ENCODE data around the gene CBARP.
A peak's percentile ranks its signal among the peaks of the same experiment; 100 is the strongest.

The CBARP gene

DNA sequence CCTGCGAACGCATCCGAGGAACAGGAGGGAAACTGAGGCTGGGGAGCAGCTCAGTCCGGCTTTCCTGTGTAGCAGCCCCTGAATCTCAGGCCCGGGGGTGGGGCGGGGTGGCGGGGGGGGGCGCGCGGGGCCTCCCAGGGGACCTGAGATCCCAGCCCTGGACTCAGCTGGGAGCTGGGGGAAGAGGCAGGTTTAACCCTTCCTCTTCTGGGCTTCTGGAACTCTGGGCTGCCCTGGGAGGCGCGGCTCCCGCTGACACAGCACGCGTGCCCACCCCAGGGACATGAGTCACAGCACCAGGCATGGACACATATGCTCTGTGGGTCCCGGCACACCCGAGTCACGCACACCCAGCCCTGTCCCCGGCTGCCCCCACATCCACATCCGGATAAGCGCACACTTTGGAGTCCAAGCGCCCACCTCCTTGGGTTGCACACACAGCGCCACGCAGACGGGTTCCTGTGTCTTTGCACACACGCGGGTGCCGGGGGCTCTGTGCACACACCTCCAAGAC lies 27.9 kb upstream of the CBARP start:
- Mint-ChIP-seq H3K9me3 (no peaks in the 10 kb centered on the region), H3K27me3 (no peaks in the 10 kb centered on the region), H3K27ac (peak overlapping the region in 1 of 2 donors; percentile 68), H3K36me3 (ENCODE audit: insufficient read depth) (peaks cover 56% of the 10 kb centered on the region), H3K4me1 (ENCODE audit: low read depth in 2 of 2) (peaks cover 54 to 56% of the 10 kb centered on the region in 2 donors), H3K4me3 (peak overlapping the region; percentile 77 to 82)
- DNase-seq: peak; percentile 41 to 46 (median 45)
- ATAC-seq (replicated peaks): peak; percentile 1

DNA sequence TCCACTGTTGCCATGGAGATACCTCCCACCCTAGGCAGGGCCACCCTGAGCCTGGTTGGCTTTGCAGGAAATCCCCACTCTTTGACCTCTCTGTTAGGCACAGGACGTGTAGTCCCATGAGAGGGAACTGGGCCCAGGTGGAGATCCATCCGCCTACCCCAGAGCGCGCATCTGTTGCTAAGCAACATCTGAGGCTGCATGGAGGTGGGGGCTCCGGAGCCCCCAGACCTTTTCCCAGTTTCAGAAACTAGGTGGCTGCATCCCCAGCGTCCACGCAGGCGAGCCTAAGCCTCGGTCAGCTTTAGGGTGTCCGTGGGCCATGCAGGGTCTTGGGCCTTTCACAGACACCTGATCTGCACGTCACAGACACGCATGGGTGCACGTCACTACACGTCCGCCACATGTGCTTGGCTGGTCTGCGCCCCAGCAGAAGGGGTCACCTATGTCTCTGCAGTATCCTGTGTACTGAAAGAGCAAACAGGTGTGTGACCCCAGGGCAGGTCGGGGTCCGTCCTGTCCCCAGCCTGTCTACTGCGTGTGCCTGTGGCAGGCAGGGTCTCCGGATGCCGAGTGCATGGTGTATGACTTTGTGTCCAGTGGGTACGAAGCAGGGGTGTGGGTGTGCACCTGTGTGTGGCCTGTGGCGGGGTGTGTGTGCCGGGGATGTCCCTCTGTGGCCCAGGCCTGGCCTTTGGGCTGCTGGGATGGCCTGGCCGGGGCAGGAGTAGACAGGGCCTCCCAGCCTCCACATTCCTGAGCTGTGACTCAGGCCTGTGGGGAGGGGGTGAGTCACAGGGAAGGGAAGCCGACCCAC lies 27.2 kb upstream of the CBARP start:
- Mint-ChIP-seq H3K4me1 (ENCODE audit: low read depth in 2 of 2) (peaks cover 49 to 50% of the 10 kb centered on the region in 2 donors), H3K9me3 (no peaks in the 10 kb centered on the region), H3K36me3 (ENCODE audit: insufficient read depth) (peaks cover 56% of the 10 kb centered on the region), H3K27me3 (no peaks in the 10 kb centered on the region), H3K27ac (peak overlapping the region in 1 of 2 donors; percentile 68), H3K4me3 (peak overlapping the region; percentile 68 to 77)
- ATAC-seq (replicated peaks) (no peak), DNase-seq (no peak)

DNA sequence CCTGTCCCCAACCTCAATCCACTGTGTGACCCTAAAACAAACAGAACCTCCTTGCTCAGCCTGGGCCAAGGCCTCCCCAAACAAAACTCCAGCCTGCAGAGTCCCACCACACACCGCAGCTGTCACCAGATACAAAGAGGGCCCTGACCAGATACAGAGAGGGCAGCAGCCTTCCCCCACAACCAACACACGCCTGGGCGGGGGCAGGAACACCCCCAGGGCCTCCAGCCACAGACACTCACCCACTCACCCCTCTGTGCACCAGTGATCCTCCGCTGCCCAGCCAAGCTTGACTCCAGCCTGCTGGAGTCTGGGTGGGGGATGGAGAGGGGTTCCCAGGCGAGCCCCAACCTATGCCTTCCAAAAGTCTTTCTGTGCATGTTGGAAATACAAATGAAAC lies 25.4 kb upstream of the CBARP start:
- Mint-ChIP-seq H3K36me3 (ENCODE audit: insufficient read depth) (peaks cover 56% of the 10 kb centered on the region), H3K27me3 (no peaks in the 10 kb centered on the region), H3K4me1 (ENCODE audit: low read depth in 2 of 2) (peaks cover 47 to 53% of the 10 kb centered on the region in 2 donors), H3K27ac (peak overlapping the region; percentile 67 to 72), H3K9me3 (no peaks in the 10 kb centered on the region), H3K4me3 (peak overlapping the region; percentile 68 to 73)
- DNase-seq (no peak), ATAC-seq (replicated peaks) (no peak)

DNA sequence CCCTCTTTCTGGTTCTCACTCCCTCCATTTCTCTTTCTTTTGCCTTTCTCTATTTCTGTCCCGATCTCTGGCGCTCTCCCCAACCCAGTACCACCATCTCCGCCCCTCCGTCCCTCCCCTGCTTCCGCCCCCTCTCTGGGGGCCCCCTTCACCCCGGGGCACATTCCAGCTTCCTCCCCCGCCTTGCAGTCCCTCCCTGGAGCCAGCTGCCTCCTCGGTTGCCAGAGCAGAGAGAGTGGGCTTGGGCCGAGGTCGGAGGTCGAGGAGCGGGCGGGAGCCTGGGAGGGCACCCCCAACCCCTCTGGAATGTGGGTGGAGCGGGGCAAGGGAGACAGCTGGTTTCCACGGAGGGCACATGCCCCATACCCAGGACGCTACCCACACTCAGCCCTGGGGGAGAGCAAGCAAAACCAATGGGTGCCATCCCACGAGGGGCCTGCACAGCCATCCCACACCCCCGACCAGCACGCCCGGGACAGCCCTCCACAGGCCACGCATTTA lies 24.9 kb upstream of the CBARP start:
- ATAC-seq (replicated peaks): no peak
- Mint-ChIP-seq H3K9me3 (no peaks in the 10 kb centered on the region), H3K27me3 (no peaks in the 10 kb centered on the region), H3K36me3 (ENCODE audit: insufficient read depth) (peaks cover 56% of the 10 kb centered on the region), H3K4me1 (ENCODE audit: low read depth in 2 of 2) (peaks cover 46 to 55% of the 10 kb centered on the region in 2 donors), H3K4me3 (peak overlapping the region; percentile 68 to 73), H3K27ac (peak overlapping the region; percentile 67 to 72)
- DNase-seq: no peak

DNA sequence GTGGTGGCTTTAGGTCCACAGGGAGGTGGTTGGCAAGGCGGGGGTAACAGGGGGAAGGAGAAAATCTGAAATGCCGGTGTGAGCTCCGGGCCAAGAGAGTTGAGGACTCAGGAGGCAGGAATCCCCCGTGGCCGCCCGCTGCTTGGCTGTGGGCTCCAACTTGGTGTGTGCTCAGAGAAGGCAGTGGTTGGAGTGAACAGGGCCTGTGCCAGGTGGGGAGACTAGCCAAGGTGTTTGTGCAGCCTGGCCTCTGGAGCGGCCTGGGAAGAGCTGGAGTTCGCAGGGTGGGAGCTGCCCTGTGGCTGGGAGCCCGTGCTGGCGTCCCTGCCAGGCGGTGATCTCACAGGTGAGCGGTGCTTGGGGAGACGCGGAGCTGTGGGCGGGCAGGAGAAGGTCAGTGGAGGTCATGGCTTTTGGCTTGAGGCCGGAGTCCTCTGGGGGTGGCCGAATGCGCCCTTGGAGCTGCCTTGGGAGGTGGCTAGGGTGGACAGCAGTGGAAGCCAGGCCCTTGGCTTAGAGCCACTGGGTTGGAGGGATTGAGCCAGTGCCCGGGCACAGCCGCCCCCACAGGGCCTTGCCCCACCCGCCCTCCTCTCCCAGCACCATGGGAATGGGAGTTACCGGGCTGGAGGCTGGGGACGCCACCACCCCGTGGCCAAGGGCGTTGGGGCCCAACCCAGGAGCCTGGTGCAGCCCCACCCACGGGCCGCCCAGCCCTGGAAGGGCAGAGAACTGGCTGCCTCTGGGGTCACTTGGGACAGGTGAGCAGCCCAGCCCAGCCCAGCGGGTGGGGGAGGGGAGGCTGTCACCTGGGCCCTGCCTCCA lies 24.2 kb upstream of the CBARP start:
- peak overlapping the region; percentile 89 to 94 for H3K4me3 Mint-ChIP-seq
- peak; percentile 43 to 52 (median 49) for DNase-seq
- peak overlapping the region; percentile 98 to 99 for H3K27ac Mint-ChIP-seq
- H3K36me3 Mint-ChIP-seq (ENCODE audit: insufficient read depth): peaks cover 57% of the 10 kb centered on the region
- ATAC-seq (replicated peaks): peak; percentile 1
- H3K4me1 Mint-ChIP-seq (ENCODE audit: low read depth in 2 of 2): peaks cover 46 to 53% of the 10 kb centered on the region in 2 donors
- H3K27me3 Mint-ChIP-seq: no peaks in the 10 kb centered on the region
- no peaks in the 10 kb centered on the region for H3K9me3 Mint-ChIP-seq

DNA sequence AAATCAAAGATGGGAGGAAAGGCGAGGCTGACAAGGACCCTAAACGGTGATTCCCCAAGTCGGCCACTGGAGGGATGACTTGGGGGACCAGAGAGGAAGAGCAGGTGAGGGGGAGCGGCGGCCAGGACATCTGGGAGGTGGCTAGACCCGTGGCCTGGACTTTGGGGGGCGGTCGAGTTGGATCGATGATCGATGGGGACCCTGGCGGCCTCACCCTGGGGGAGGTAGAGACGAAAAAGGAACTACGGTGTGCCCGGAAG lies 23.7 kb upstream of the CBARP start:
- H3K4me3 Mint-ChIP-seq: peak overlapping the region; percentile 89 to 94
- H3K27ac Mint-ChIP-seq: peak overlapping the region; percentile 98 to 99
- ATAC-seq (replicated peaks) (peak; percentile 3), DNase-seq (no peak)
- H3K36me3 Mint-ChIP-seq (ENCODE audit: insufficient read depth): peaks cover 59% of the 10 kb centered on the region
- no peaks in the 10 kb centered on the region for H3K27me3 Mint-ChIP-seq
- no peaks in the 10 kb centered on the region for H3K9me3 Mint-ChIP-seq
- H3K4me1 Mint-ChIP-seq (ENCODE audit: low read depth in 2 of 2): peaks cover 45 to 53% of the 10 kb centered on the region in 2 donors

DNA sequence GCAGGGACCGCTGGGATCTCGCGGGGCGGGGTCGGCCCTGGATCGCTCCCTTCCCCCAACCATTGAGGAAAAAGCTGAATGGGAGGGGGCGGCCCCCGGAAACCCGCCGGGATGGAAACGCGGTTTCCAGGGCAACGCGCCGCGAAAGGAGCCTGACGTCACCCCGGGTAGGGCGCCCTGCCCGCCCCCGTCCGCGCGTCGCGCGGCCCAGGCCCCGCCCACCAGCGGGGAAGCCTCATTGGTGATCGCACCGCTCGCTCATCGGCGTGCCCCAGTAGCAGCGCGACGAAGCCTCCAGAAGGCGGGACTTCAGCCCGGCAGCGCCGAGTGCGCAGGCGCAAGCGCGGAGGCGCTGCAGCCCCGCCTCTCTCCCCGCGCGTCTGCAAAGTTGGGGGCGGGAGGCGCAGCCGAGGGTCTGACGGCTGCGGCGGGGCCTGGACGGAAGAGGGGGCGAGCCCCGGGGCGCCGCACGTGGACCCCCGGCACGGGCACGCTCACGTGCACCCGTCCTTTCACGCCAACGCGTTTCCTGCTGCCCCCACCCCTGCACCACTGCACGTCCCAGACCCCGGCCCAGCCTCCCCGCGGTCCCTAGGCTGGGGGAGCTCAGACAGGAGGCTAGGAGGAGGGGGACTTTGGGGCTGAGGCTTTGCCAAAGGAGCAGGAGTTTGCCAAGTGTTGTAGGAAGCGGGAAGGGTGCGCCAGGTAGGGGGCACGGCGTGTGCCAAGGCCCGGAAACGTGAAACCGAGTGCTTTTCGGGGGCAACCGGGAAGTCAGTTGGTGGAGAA lies 23.1 kb upstream of the CBARP start:
- Mint-ChIP-seq H3K36me3 (ENCODE audit: insufficient read depth) (peaks cover 62% of the 10 kb centered on the region), H3K27me3 (no peaks in the 10 kb centered on the region), H3K27ac (peak overlapping the region; percentile 98 to 99), H3K4me1 (ENCODE audit: low read depth in 2 of 2) (peaks cover 44 to 52% of the 10 kb centered on the region in 2 donors), H3K4me3 (peak overlapping the region; percentile 89 to 94), H3K9me3 (no peaks in the 10 kb centered on the region)
- ATAC-seq (replicated peaks): peak; percentile 75
- DNase-seq: peak; percentile 94 to 97 (median 96)

DNA sequence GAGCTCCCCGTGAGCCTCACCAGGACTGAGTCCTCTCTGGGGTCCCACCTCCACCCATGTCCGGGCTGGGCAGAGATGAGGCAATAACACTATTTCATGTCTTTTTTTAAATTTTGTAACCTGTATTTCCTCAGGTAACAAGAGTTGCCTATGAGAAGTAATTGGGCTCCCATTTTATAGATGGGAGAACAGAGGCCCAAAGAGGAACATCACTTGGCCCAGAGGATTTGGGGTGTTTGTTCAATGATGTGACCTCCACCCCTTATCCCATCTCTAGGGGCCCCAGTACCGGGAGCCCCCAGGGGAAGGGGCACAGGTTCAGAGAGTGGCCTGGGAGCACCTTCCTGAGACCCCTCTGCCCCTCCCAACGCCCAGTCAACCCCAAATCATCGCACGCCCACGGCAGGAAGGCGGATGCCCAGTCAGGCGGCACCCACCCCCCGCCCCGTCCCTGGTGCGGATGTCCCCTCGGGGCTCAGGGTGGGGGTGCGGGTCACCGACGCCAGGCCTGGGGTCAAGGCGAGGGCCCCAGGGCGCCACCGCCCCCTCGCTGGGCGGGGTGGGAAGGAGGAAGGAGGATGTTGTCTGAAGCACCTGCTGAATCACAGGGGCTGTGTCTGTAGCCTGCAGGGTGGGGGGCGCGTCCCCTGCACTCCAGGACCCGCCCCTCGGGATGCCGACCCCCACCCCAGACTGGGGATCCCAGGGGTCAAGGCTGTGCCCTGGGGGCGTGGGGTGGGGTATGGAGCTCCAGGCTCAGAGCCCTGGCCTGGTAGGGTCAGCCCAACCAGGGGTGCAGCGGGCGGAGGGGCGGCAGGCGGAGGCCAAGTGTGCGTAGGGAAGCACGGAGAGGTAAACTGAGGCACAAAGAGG lies 22.3 kb upstream of the CBARP start:
- DNase-seq (peak; percentile 43 to 55 (median 49)), ATAC-seq (replicated peaks) (peak; percentile 20)
- peak overlapping the region; percentile 89 to 94 for H3K4me3 Mint-ChIP-seq
- peaks cover 70% of the 10 kb centered on the region for H3K36me3 Mint-ChIP-seq (ENCODE audit: insufficient read depth)
- H3K27me3 Mint-ChIP-seq: no peaks in the 10 kb centered on the region
- H3K4me1 Mint-ChIP-seq (ENCODE audit: low read depth in 2 of 2): peaks cover 38 to 47% of the 10 kb centered on the region in 2 donors
- H3K9me3 Mint-ChIP-seq: no peaks in the 10 kb centered on the region
- H3K27ac Mint-ChIP-seq: peak overlapping the region; percentile 98 to 99

DNA sequence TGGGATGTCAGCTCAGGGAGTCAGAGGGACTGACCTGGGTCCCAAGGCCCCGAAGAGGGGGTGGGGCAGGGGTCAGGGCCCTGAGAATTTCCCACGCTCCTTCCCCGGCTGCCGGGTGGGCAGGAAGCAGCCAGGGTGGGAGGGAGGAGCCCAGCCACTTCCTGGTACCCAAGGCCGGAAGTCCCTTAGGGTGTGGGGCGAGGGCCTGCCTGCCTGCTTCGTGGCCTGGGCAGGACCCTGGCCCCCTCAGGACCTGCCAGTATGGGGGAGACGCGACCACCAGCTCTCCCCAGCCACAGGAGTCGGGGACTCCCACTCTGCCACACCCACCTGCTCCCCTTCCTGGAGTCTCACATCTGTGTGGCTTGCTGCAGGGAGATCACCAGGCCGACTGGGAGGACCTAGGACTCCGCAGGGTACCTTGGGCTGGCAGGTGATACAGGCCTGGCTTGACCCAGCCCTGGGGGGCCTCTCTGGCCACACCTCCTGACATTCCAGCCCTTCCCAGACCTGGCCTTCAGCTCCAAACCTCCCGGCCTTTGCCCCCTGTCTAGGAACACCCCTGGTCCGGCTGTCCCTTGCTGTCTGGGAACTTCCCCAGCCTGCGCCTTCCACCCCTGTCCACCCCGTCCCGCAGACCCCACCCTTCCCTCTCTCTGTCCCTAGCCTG lies 21.5 kb upstream of the CBARP start:
- peak overlapping the region; percentile 89 to 94 for H3K4me3 Mint-ChIP-seq
- ATAC-seq (replicated peaks): peak; percentile 36
- peaks cover 40 to 47% of the 10 kb centered on the region in 2 donors for H3K4me1 Mint-ChIP-seq (ENCODE audit: low read depth in 2 of 2)
- no peaks in the 10 kb centered on the region for H3K9me3 Mint-ChIP-seq
- peak overlapping the region; percentile 98 to 99 for H3K27ac Mint-ChIP-seq
- H3K36me3 Mint-ChIP-seq (ENCODE audit: insufficient read depth): peaks cover 78% of the 10 kb centered on the region
- DNase-seq: peak; percentile 69 to 75 (median 70)
- H3K27me3 Mint-ChIP-seq: no peaks in the 10 kb centered on the region

DNA sequence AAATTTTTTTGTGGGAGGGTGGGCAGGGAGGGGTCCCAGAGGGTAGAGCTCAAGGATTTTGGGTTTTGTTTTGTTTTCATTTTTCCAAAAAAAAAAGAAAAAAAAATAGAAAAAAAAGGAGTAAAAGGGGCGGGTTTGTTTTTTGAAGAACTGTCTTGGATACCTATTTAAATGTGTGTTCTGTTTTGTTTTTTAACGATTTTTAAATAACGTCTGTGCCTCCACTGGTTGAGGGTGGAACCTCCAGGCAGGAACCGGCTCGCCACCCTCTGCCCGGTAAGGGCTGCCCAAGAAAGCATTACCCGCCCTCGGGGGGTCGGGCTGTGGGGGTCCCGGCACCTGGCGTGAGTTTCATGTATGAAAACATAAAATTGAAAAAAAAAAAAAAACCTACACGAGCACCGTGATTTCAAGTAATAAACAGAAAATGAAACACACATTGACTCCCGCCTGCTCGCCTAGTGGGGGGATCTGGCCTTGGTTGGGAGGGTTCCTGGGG lies 21.0 kb upstream of the CBARP start:
- ATAC-seq (replicated peaks): peak; percentile 0
- H3K4me1 Mint-ChIP-seq (ENCODE audit: low read depth in 2 of 2): peaks cover 40 to 47% of the 10 kb centered on the region in 2 donors

DNA sequence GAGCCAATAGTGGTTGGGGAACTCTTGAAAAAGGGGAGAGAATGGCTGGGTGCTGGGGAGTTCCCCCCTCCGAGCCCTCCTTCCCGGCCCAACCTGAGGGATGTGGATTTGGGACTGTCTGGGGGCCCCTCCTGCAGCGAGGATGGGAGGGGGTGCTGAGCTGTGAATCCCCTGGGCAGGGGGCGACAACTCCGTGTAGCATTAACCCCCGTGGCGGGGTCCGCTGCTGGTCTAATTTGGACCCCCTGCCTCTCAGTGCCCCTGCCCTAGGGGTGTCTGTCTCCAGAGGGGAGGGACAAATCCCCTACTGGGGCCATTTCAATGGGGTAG lies 20.3 kb upstream of the CBARP start:
- Mint-ChIP-seq H3K27me3 (no peaks in the 10 kb centered on the region), H3K4me1 (ENCODE audit: low read depth in 2 of 2) (peaks cover 42 to 47% of the 10 kb centered on the region in 2 donors), H3K36me3 (ENCODE audit: insufficient read depth) (peaks cover 90% of the 10 kb centered on the region), H3K27ac (peak overlapping the region; percentile 98 to 99), H3K4me3 (peak overlapping the region; percentile 89 to 94), H3K9me3 (no peaks in the 10 kb centered on the region)
- DNase-seq: no peak
- ATAC-seq (replicated peaks): no peak

More for the DNA sequence above, 21.0 kb upstream of the CBARP start:
- Mint-ChIP-seq H3K36me3 (ENCODE audit: insufficient read depth) (peaks cover 84% of the 10 kb centered on the region), H3K4me3 (peak overlapping the region; percentile 89 to 94), H3K27me3 (no peaks in the 10 kb centered on the region), H3K27ac (peak overlapping the region; percentile 98 to 99), H3K9me3 (no peaks in the 10 kb centered on the region)
- no peak for DNase-seq

Data from effector memory CD8-positive, alpha-beta T cell (primary cell).